ENCODE measurements around the gene PADI1.

The PADI1 gene

GRCh38 chr1:17188889-17189631, 15.9 kb upstream of the PADI1 start:
- Histone ChIP-seq H3K4me2 (ENCODE audit: low read length) (no peak overlapping the region), H3K27me3 (ENCODE audit: control insufficient read depth, insufficient read depth, low read length) (no peaks in the 10 kb centered on the region), H3K36me3 (ENCODE audit: control insufficient read depth, insufficient read depth, low read length) (no peaks in the 10 kb centered on the region), H2AFZ (no peak overlapping the region), H3K4me1 (no peaks in the 10 kb centered on the region), H3K4me3 (ENCODE audit: low read depth, low read length) (no peak overlapping the region), H3K79me2 (no peaks in the 10 kb centered on the region), H3K27ac (no peak overlapping the region), H3K9ac (no peak overlapping the region), H3K9me3 (ENCODE audit: control insufficient read depth, low read length) (no peaks in the 10 kb centered on the region)
- TF ChIP-seq CTCF (IDR thresholded peaks at IDR 0.05): no peak

- Histone ChIP-seq H3K27me3 (ENCODE audit: control insufficient read depth, insufficient read depth, low read length) (no peaks in the 10 kb centered on the region), H3K4me1 (no peaks in the 10 kb centered on the region), H3K27ac (no peak overlapping the region), H3K9ac (no peak overlapping the region), H3K79me2 (no peaks in the 10 kb centered on the region), H3K36me3 (ENCODE audit: control insufficient read depth, insufficient read depth, low read length) (no peaks in the 10 kb centered on the region), H3K4me3 (ENCODE audit: low read depth, low read length) (no peak overlapping the region), H2AFZ (no peak overlapping the region), H3K4me2 (ENCODE audit: low read length) (no peak overlapping the region), H3K9me3 (ENCODE audit: control insufficient read depth, low read length) (no peaks in the 10 kb centered on the region)
- no peak for TF ChIP-seq CTCF (IDR thresholded peaks at IDR 0.05)
Observed at GRCh38 chr1:17189632-17189990, 15.3 kb upstream of the PADI1 start.

GRCh38 chr1:17190010-17190995, 14.6 kb upstream of the PADI1 start:
- H3K4me2 ChIP-seq (ENCODE audit: low read length): no peak overlapping the region
- no peak overlapping the region for H3K4me3 ChIP-seq (ENCODE audit: low read depth, low read length)
- H3K4me1 ChIP-seq: no peaks in the 10 kb centered on the region
- H3K79me2 ChIP-seq: no peaks in the 10 kb centered on the region
- H3K27me3 ChIP-seq (ENCODE audit: control insufficient read depth, insufficient read depth, low read length): no peaks in the 10 kb centered on the region
- H3K36me3 ChIP-seq (ENCODE audit: control insufficient read depth, insufficient read depth, low read length): no peaks in the 10 kb centered on the region
- H3K27ac ChIP-seq: no peak overlapping the region
- H3K9ac ChIP-seq: no peak overlapping the region
- no peaks in the 10 kb centered on the region for H3K9me3 ChIP-seq (ENCODE audit: control insufficient read depth, low read length)
- no peak overlapping the region for H2AFZ ChIP-seq
- TF ChIP-seq CTCF (IDR thresholded peaks at IDR 0.05): no peak

GRCh38 chr1:17191990-17192242, 13.0 kb upstream of the PADI1 start:
- H3K9me3 ChIP-seq (ENCODE audit: control insufficient read depth, low read length): no peaks in the 10 kb centered on the region
- H3K79me2 ChIP-seq: no peaks in the 10 kb centered on the region
- no peak overlapping the region for H3K9ac ChIP-seq
- H3K27me3 ChIP-seq (ENCODE audit: control insufficient read depth, insufficient read depth, low read length): no peaks in the 10 kb centered on the region
- H3K27ac ChIP-seq: no peak overlapping the region
- no peak for TF ChIP-seq CTCF (IDR thresholded peaks at IDR 0.05)
- no peak overlapping the region for H2AFZ ChIP-seq
- H3K4me1 ChIP-seq: no peaks in the 10 kb centered on the region
- H3K4me3 ChIP-seq (ENCODE audit: low read depth, low read length): no peak overlapping the region
- no peaks in the 10 kb centered on the region for H3K36me3 ChIP-seq (ENCODE audit: control insufficient read depth, insufficient read depth, low read length)
- H3K4me2 ChIP-seq (ENCODE audit: low read length): no peak overlapping the region
